ENCODE data around the gene C1orf159.
"Not testable (repeated sequence)": the region's sequence is repeated elsewhere in the genome, so short reads cannot be mapped to it uniquely, and the experiment has no call there.

Gene C1orf159

GRCh38 chr1:1149416-1149815 lies 33.5 kb upstream of the C1orf159 start:
- DNase-seq (ENCODE audit: low read depth, low spot score): no peak

- no peak for DNase-seq (ENCODE audit: low read depth, low spot score)
These were observed 32.7 kb upstream of the C1orf159 start for GRCh38 chr1:1148569-1148968.

GRCh38 chr1:1148061-1148460 lies 32.2 kb upstream of the C1orf159 start:
- no peak for DNase-seq (ENCODE audit: low read depth, low spot score)

GRCh38 chr1:1146596-1146995 lies 30.7 kb upstream of the C1orf159 start:
- DNase-seq (ENCODE audit: low read depth, low spot score): no peak

- DNase-seq (ENCODE audit: low read depth, low spot score): no peak
These were observed 30.1 kb upstream of the C1orf159 start for GRCh38 chr1:1146026-1146425.

- DNase-seq (ENCODE audit: low read depth, low spot score): no peak
These were observed 29.6 kb upstream of the C1orf159 start for GRCh38 chr1:1145547-1145914.

GRCh38 chr1:1144843-1145546 lies 29.1 kb upstream of the C1orf159 start:
- DNase-seq (ENCODE audit: low read depth, low spot score): no peak

GRCh38 chr1:1144122-1144842 lies 28.4 kb upstream of the C1orf159 start:
- DNase-seq (ENCODE audit: low read depth, low spot score): no peak

GRCh38 chr1:1143636-1144035 lies 27.7 kb upstream of the C1orf159 start:
- no peak for DNase-seq (ENCODE audit: low read depth, low spot score)

- DNase-seq (ENCODE audit: low read depth, low spot score): no peak
These were observed 27.0 kb upstream of the C1orf159 start for GRCh38 chr1:1142844-1143243.

- not testable (repeated sequence) for DNase-seq (ENCODE audit: low read depth, low spot score)
These were observed 26.5 kb upstream of the C1orf159 start for GRCh38 chr1:1142352-1142751.

- DNase-seq (ENCODE audit: low read depth, low spot score): no peak
These were observed 26.0 kb upstream of the C1orf159 start for GRCh38 chr1:1141911-1142250.

GRCh38 chr1:1141244-1141910 lies 25.5 kb upstream of the C1orf159 start:
- DNase-seq (ENCODE audit: low read depth, low spot score): no peak

GRCh38 chr1:1140673-1141072 lies 24.8 kb upstream of the C1orf159 start:
- no peak for DNase-seq (ENCODE audit: low read depth, low spot score)

GRCh38 chr1:1137256-1138045 lies 21.6 kb upstream of the C1orf159 start:
- peak; percentile 29 for DNase-seq (ENCODE audit: low read depth, low spot score)

- no peak for DNase-seq (ENCODE audit: low read depth, low spot score)
These were observed 20.8 kb upstream of the C1orf159 start for GRCh38 chr1:1136547-1137230.

- DNase-seq (ENCODE audit: low read depth, low spot score): no peak
These were observed 19.6 kb upstream of the C1orf159 start for GRCh38 chr1:1135339-1136136.

- no peak for DNase-seq (ENCODE audit: low read depth, low spot score)
These were observed 18.5 kb upstream of the C1orf159 start for GRCh38 chr1:1134300-1134970.

GRCh38 chr1:1132956-1133750 lies 17.3 kb upstream of the C1orf159 start:
- DNase-seq (ENCODE audit: low read depth, low spot score): no peak
